HG02870 (cell line): ENCODE measurements around the gene AP4B1.
A peak's percentile ranks its signal among the peaks of the same experiment; 100 is the strongest.
"Not testable (repeated sequence)": the region's sequence is repeated elsewhere in the genome, so short reads cannot be mapped to it uniquely, and the experiment has no call there.

ENCODE experiments used
- ATAC-seq: cut with Tn5 transposase; IDR thresholded peaks from one replicate; pipeline ENCODE4 v1.9.1; 2021; ENCODE audit warnings: mild to moderate bottlenecking, moderate library complexity; ENCODE audit not compliant: unreplicated experiment

The AP4B1 gene

GRCh38 chr1:113904674-113905434 lies at the start of gene AP4B1, which contains the start of gene DCLRE1B:
Gene AP4B1, minus strand, starts transcription at chr1:113904799. Its CDS starts 82 bp downstream, at chr1:113904717.
Gene DCLRE1B, plus strand, starts transcription at chr1:113905326. Its CDS starts 261 bp downstream, at chr1:113905587.
- peak; percentile 88 for ATAC-seq

GRCh38 chr1:113951719-113952118 lies 47.1 kb upstream of the AP4B1 start:
- ATAC-seq, result no peak

- ATAC-seq, result no peak
These were observed 46.3 kb upstream of the AP4B1 start for GRCh38 chr1:113950908-113951307.

- no peak for ATAC-seq
These were observed 44.4 kb upstream of the AP4B1 start for GRCh38 chr1:113949007-113949406.

- ATAC-seq, result not testable (repeated sequence)
These were observed 43.6 kb upstream of the AP4B1 start for GRCh38 chr1:113948151-113948550.

GRCh38 chr1:113947388-113948107 lies 42.9 kb upstream of the AP4B1 start:
- ATAC-seq, result no peak

- ATAC-seq, result no peak
These were observed 42.2 kb upstream of the AP4B1 start for GRCh38 chr1:113946678-113947387.

GRCh38 chr1:113946112-113946511 lies 41.5 kb upstream of the AP4B1 start:
- no peak for ATAC-seq

- no peak for ATAC-seq
These were observed 40.7 kb upstream of the AP4B1 start for GRCh38 chr1:113945329-113945728.

- no peak for ATAC-seq
These were observed 38.6 kb upstream of the AP4B1 start for GRCh38 chr1:113943028-113943811.

- ATAC-seq, result no peak
These were observed 37.9 kb upstream of the AP4B1 start for GRCh38 chr1:113942527-113942926.

GRCh38 chr1:113941245-113941559 lies 36.6 kb upstream of the AP4B1 start:
- no peak for ATAC-seq

GRCh38 chr1:113940365-113941244 lies 36.0 kb upstream of the AP4B1 start:
- peak; percentile 71 for ATAC-seq

- no peak for ATAC-seq
These were observed 33.6 kb upstream of the AP4B1 start for GRCh38 chr1:113938192-113938591.

- no peak for ATAC-seq
These were observed 32.5 kb upstream of the AP4B1 start for GRCh38 chr1:113937146-113937545.

GRCh38 chr1:113935970-113936369 lies 31.4 kb upstream of the AP4B1 start:
- ATAC-seq, result no peak

GRCh38 chr1:113935176-113935575 lies 30.6 kb upstream of the AP4B1 start:
- no peak for ATAC-seq

- no peak for ATAC-seq
These were observed 30.0 kb upstream of the AP4B1 start for GRCh38 chr1:113934511-113935055.

GRCh38 chr1:113934006-113934405 lies 29.4 kb upstream of the AP4B1 start:
- no peak for ATAC-seq

- ATAC-seq, result no peak
These were observed 26.9 kb upstream of the AP4B1 start for GRCh38 chr1:113931451-113931851.
